Activated T-cell treated with anti-CD3 and anti-CD28 coated beads, Interleukin-2, amount 50 U/mL, for 72 hours (primary cell): ENCODE measurements around the gene UBQLN4. TPM values are rescaled to one million over a fixed set of nuclear protein-coding genes. Genes with fewer than 3 reads are reported as not detected.

Experiments
- ATAC-seq, 2 donors: fragments of 150-1000 bp; cut with Tn5 transposase; replicated peaks in 1 of 2; 2 replicates each; pipeline ENCODE4 v1.10.0; 2021; ENCODE audit warnings: moderate library complexity in 2 of 2, mild to moderate bottlenecking in 1 of 2
- DNase-seq, 2 donors: peaks; one replicate each; pipeline ENCODE4 v3.0.0; 2021 to 2022; ENCODE audit warnings: mixed read lengths in 1 of 2
- H3K27ac Mint-ChIP-seq: one replicate; pipeline ENCODE4 v1.8.0; 2022; ENCODE audit warnings: mild to moderate bottlenecking, moderate library complexity, mixed read lengths
- H3K27me3 Mint-ChIP-seq: one replicate; pipeline ENCODE4 v1.8.0; 2022; ENCODE audit warnings: low read depth, mixed read lengths
- H3K36me3 Mint-ChIP-seq, 2 donors: one replicate each; pipeline ENCODE4 v1.8.0; 2022; ENCODE audit warnings: mixed read lengths in 2 of 2, mild to moderate bottlenecking in 1 of 2; ENCODE audit not compliant: insufficient read depth in 2 of 2
- H3K4me1 Mint-ChIP-seq: one replicate; pipeline ENCODE4 v1.8.0; 2022; ENCODE audit warnings: low read depth, mixed read lengths
- H3K4me3 Mint-ChIP-seq, 2 donors: one replicate each; pipeline ENCODE4 v1.8.0; 2022; ENCODE audit warnings: mild to moderate bottlenecking in 2 of 2, mixed read lengths in 2 of 2, moderate library complexity in 2 of 2
- H3K9me3 Mint-ChIP-seq, 2 donors: one replicate each; pipeline ENCODE4 v1.8.0; 2022; ENCODE audit warnings: mixed read lengths in 2 of 2
- total RNA-seq, 2 donors: library from RNA; stranded (reverse); gene quantifications; one replicate each; pipeline ENCODE4 v1.2.3, GENCODE V29; 2022

Gene UBQLN4
- total RNA-seq, 2 donors from 2014 or later, result 31.4 to 42.6 TPM

- Mint-ChIP-seq H3K4me3 (no peak overlapping the region), H3K9me3 (no peaks in the 10 kb centered on the region), H3K27ac (no peak overlapping the region), H3K36me3 (no peaks in the 10 kb centered on the region), H3K27me3 (peaks cover 45% of the 10 kb centered on the region), H3K4me1 (peaks cover 3% of the 10 kb centered on the region)
- peak; percentile 32 to 40 for ATAC-seq
- no peak for DNase-seq
Observed at GRCh38 chr1:156090138-156090839, 36.7 kb upstream of the UBQLN4 start.

- ATAC-seq, result no peak
- H3K4me1 Mint-ChIP-seq, result no peaks in the 10 kb centered on the region
- DNase-seq, result no peak
- H3K4me3 Mint-ChIP-seq, result no peak overlapping the region
- H3K36me3 Mint-ChIP-seq, result no peaks in the 10 kb centered on the region
- no peak overlapping the region for H3K27ac Mint-ChIP-seq
- H3K27me3 Mint-ChIP-seq, result peaks cover 47% of the 10 kb centered on the region
- no peaks in the 10 kb centered on the region for H3K9me3 Mint-ChIP-seq
Observed at GRCh38 chr1:156089704-156090103, 36.1 kb upstream of the UBQLN4 start.

GRCh38 chr1:156086256-156086662 lies 32.7 kb upstream of the UBQLN4 start:
- DNase-seq (no peak), ATAC-seq (no peak)
- Mint-ChIP-seq H3K4me1 (peaks cover under 1% of the 10 kb centered on the region), H3K36me3 (no peaks in the 10 kb centered on the region), H3K4me3 (no peak overlapping the region), H3K27ac (no peak overlapping the region), H3K27me3 (peaks cover 52% of the 10 kb centered on the region), H3K9me3 (no peaks in the 10 kb centered on the region)

- Mint-ChIP-seq H3K4me1 (peaks cover 5% of the 10 kb centered on the region), H3K9me3 (no peaks in the 10 kb centered on the region), H3K27ac (no peak overlapping the region), H3K27me3 (peaks cover 63% of the 10 kb centered on the region), H3K36me3 (no peaks in the 10 kb centered on the region), H3K4me3 (peak overlapping the region; percentile 31 to 89)
- ATAC-seq, result no peak
- DNase-seq, result no peak
Observed at GRCh38 chr1:156083800-156084790, 30.5 kb upstream of the UBQLN4 start.

- H3K27me3 Mint-ChIP-seq, result peaks cover 76% of the 10 kb centered on the region
- no peaks in the 10 kb centered on the region for H3K36me3 Mint-ChIP-seq
- H3K9me3 Mint-ChIP-seq, result no peaks in the 10 kb centered on the region
- H3K4me3 Mint-ChIP-seq, result peak within 1 kb of the TSS; percentile 87 to 89
- peaks cover 5% of the 10 kb centered on the region for H3K4me1 Mint-ChIP-seq
- peak; percentile 89 to 91 for ATAC-seq
- no peak within 1 kb of the TSS for H3K27ac Mint-ChIP-seq
- peak; percentile 66 to 70 for DNase-seq
Observed at GRCh38 chr1:156082309-156083091, 28.9 kb upstream of the UBQLN4 start, which contains the start of gene MEX3A. TSS of gene MEX3A (minus strand) at chr1:156082465. CDS start at chr1:156081998, 467 bp downstream.

- Mint-ChIP-seq H3K27ac (no peak overlapping the region), H3K27me3 (peaks cover 71% of the 10 kb centered on the region), H3K36me3 (no peaks in the 10 kb centered on the region), H3K4me3 (peak overlapping the region; percentile 87 to 89), H3K4me1 (peaks cover 5% of the 10 kb centered on the region), H3K9me3 (no peaks in the 10 kb centered on the region)
- DNase-seq (no peak), ATAC-seq (no peak)
Observed at GRCh38 chr1:156081917-156082308, 28.3 kb upstream of the UBQLN4 start.

- Mint-ChIP-seq H3K27ac (no peak overlapping the region), H3K9me3 (no peaks in the 10 kb centered on the region), H3K4me1 (peaks cover 5% of the 10 kb centered on the region), H3K4me3 (peak overlapping the region; percentile 87 to 89), H3K27me3 (peaks cover 65% of the 10 kb centered on the region), H3K36me3 (no peaks in the 10 kb centered on the region)
- ATAC-seq (no peak), DNase-seq (no peak)
Observed at GRCh38 chr1:156081180-156081916, 27.8 kb upstream of the UBQLN4 start.

GRCh38 chr1:156080863-156081179 lies 27.2 kb upstream of the UBQLN4 start:
- no peak for ATAC-seq
- peaks cover 60% of the 10 kb centered on the region for H3K27me3 Mint-ChIP-seq
- DNase-seq, result no peak
- no peak overlapping the region for H3K27ac Mint-ChIP-seq
- no peaks in the 10 kb centered on the region for H3K36me3 Mint-ChIP-seq
- H3K4me1 Mint-ChIP-seq, result peaks cover 5% of the 10 kb centered on the region
- H3K9me3 Mint-ChIP-seq, result no peaks in the 10 kb centered on the region
- peak overlapping the region; percentile 53 to 73 for H3K4me3 Mint-ChIP-seq

GRCh38 chr1:156080241-156080862 lies 26.8 kb upstream of the UBQLN4 start:
- no peaks in the 10 kb centered on the region for H3K9me3 Mint-ChIP-seq
- peaks cover 60% of the 10 kb centered on the region for H3K27me3 Mint-ChIP-seq
- ATAC-seq (no peak), DNase-seq (no peak)
- H3K27ac Mint-ChIP-seq, result no peak overlapping the region
- H3K4me3 Mint-ChIP-seq, result no peak overlapping the region
- peaks cover 5% of the 10 kb centered on the region for H3K4me1 Mint-ChIP-seq
- no peaks in the 10 kb centered on the region for H3K36me3 Mint-ChIP-seq

GRCh38 chr1:156079762-156080161 lies 26.2 kb upstream of the UBQLN4 start:
- DNase-seq, result no peak
- Mint-ChIP-seq H3K4me1 (peaks cover 5% of the 10 kb centered on the region), H3K27ac (no peak overlapping the region), H3K4me3 (no peak overlapping the region), H3K9me3 (no peaks in the 10 kb centered on the region), H3K36me3 (no peaks in the 10 kb centered on the region), H3K27me3 (peaks cover 56% of the 10 kb centered on the region)
- ATAC-seq, result no peak

- H3K9me3 Mint-ChIP-seq, result no peaks in the 10 kb centered on the region
- H3K4me1 Mint-ChIP-seq, result peaks cover 5% of the 10 kb centered on the region
- no peaks in the 10 kb centered on the region for H3K36me3 Mint-ChIP-seq
- no peak overlapping the region for H3K4me3 Mint-ChIP-seq
- no peak overlapping the region for H3K27ac Mint-ChIP-seq
- H3K27me3 Mint-ChIP-seq, result peaks cover 48% of the 10 kb centered on the region
- ATAC-seq (no peak), DNase-seq (no peak)
Observed at GRCh38 chr1:156078728-156079127, 25.1 kb upstream of the UBQLN4 start.

GRCh38 chr1:156077430-156077760 lies 23.8 kb upstream of the UBQLN4 start:
- no peak overlapping the region for H3K27ac Mint-ChIP-seq
- H3K4me1 Mint-ChIP-seq, result peaks cover 5% of the 10 kb centered on the region
- ATAC-seq (no peak), DNase-seq (no peak)
- H3K4me3 Mint-ChIP-seq, result no peak overlapping the region
- no peaks in the 10 kb centered on the region for H3K36me3 Mint-ChIP-seq
- H3K27me3 Mint-ChIP-seq, result peaks cover 40% of the 10 kb centered on the region
- H3K9me3 Mint-ChIP-seq, result no peaks in the 10 kb centered on the region
